ENCODE data around the gene CTTNBP2NL.
"Not testable (repeated sequence)": the region's sequence is repeated elsewhere in the genome, so short reads cannot be mapped to it uniquely, and the experiment has no call there.

Gene CTTNBP2NL

GRCh38 chr1:112466078-112466660 is 70.2 kb downstream of the CTTNBP2NL start:
- DNase-seq = peak; percentile 89

GRCh38 chr1:112470324-112470723 is 74.3 kb downstream of the CTTNBP2NL start:
- DNase-seq = not testable (repeated sequence)

DNA sequence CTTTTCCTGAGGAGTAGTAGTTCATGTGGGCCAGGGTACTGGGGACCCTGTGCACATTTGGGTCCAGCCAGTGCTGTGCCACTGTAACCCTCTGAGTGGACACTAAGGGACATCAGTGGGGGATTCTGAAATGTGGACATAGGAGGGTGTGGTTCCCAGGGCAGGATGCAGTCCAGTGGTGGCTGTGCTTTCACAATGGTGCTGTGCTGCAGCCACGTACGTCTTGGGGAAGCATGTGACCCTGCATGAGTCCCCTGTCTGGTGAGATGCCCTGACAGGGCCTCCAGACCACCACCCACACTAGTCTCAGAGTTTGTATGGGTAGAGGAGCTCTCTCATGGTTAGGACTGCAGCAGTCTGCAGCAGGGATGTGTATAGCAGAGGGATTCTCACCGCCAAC is 75.0 kb downstream of the CTTNBP2NL start:
- DNase-seq = no peak

GRCh38 chr1:112472142-112472541 is 76.1 kb downstream of the CTTNBP2NL start:
- DNase-seq = no peak

DNA sequence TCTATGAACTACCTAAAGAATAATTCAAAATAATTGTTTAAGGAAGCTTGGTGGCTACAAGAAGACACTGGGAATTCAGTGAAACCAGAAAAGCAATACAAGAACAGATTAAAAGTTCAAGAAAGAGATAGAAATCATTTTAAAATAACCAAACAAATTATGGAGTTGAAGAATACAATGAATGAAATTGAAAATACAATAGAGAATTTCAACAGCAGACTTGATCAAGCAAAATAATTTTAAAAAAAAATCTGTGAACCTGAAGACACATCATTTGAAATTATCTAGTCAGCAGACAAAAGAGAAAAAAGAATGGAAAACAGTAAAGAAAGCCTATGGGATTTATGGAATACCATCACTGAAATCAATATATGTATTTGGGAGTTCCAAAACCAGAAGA is 81.5 kb downstream of the CTTNBP2NL start:
- no peak for DNase-seq

GRCh38 chr1:112478314-112478713 is 82.3 kb downstream of the CTTNBP2NL start:
- DNase-seq = no peak

DNA sequence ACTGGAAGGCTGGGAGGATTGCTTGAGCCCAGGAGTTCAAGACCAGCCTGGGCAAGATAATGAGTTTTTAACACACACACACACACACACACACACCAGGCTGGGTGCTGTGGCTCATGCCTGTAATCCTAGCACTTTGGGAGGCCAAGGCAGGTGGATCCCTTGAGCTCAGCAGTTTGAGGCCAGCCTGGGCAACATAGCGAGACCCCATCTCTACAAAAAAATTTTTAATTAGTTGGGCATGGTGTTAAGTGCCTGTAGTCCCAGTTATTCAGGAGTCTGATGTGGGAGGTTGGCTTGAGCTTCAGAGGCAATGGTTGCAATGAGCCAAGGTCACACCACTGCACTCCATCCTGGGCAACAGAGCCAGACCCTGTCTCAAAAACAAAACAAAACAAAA is 90.0 kb downstream of the CTTNBP2NL start:
- DNase-seq = not testable (repeated sequence)

- DNase-seq = not testable (repeated sequence)
These were observed 91.7 kb downstream of the CTTNBP2NL start for GRCh38 chr1:112487686-112488085.

- no peak for DNase-seq
These were observed 92.1 kb downstream of the CTTNBP2NL start for GRCh38 chr1:112488141-112488540.

DNA sequence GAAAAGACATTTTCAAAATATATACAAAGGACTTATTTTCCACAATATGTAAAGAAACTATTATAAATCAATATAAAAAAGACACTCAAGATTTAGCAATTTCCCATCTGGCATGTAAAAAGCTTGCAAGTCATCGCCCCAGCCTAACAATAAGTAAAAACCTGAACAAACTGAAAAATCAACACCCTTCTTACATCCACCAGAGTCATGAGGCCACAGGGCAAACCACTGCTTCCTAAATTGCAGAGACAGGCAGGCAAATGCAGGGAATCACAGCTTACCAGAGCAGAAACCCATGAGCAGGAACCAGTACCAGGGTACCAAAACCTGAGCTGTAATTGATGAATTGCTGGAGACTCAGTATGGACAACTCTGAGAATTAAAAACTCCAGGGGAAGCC is 96.1 kb downstream of the CTTNBP2NL start:
- DNase-seq = no peak

DNA sequence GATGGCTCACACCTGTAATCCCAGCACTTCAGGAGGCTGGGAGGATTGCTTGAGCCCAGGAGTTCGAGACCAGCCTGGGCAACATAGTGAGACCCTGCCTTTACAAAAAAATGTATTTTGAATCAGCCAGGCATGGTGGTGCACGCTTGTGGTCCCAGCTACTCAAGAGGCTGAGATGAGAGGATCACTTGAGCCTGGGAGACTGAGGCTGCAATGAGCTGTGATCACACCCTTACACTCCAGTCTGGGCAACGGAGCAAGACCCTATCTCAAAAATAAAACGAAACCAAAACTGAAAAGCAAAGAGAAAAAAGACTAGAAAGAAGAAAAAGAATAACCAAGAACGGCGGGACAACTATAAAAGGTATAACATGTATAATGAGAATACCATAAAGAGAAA is 97.3 kb downstream of the CTTNBP2NL start:
- no peak for DNase-seq

GRCh38 chr1:112496290-112496689 is 100.3 kb downstream of the CTTNBP2NL start:
- DNase-seq = no peak

- DNase-seq = peak; percentile 36
These were observed 106.0 kb downstream of the CTTNBP2NL start for GRCh38 chr1:112501810-112502641.

- no peak for DNase-seq
These were observed 106.8 kb downstream of the CTTNBP2NL start for GRCh38 chr1:112502826-112503225.

GRCh38 chr1:112504001-112504660 is 108.1 kb downstream of the CTTNBP2NL start:
- DNase-seq = no peak

DNA sequence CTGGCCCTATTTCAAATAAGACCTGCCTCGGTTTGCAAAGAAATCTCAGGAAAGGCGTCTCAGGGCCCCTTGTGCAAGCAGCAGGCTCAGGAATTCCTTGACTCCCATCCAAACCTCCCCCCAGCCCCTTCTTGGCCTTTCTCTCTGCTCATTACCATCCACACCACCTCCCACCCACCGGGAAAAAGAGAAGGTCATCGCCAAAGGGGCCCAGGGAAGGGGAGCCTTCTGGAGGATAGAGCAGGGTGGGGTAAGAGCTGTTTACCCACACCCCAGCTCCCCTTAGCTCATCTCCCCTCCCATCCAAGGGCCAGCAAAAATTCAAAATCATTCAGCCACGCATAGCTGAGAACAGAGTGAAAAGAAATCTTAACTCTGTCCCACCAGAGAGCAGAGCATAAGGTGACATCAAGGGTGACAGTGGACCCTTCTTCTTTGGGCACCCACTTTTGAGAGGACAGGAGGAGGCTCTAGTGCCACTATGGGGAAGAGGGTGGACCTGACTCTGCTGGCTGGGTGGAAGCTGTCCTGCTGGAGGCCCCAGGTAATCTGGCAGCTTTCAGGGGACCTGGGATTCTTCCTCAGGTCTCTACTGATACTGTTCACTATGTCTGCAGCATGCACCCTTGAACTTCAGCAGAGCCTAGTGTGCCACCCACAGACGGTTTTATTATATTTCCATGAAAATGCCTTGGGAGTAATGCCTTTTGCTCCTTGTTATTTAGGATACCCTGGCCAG is 108.8 kb downstream of the CTTNBP2NL start:
- DNase-seq = no peak

DNA sequence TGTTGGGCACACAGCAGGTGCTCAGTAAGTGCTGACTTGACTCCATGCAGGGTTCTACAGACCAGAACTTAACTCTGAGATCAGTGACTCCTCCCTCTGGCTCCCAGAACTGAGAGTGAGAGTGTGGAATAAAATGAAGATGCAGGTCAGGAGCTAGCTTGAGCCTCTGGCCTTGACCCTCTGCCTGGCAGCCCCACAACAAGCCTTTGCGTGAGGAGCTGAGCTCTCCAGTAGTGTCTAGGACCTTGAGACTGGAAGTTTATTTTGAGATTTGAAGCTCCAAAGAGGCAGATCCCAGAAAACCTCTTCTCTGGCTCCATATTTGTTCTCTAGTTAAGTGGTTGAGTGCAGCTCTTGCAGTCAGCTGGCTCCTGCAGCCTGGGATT is 109.4 kb downstream of the CTTNBP2NL start:
- no peak for DNase-seq

DNA sequence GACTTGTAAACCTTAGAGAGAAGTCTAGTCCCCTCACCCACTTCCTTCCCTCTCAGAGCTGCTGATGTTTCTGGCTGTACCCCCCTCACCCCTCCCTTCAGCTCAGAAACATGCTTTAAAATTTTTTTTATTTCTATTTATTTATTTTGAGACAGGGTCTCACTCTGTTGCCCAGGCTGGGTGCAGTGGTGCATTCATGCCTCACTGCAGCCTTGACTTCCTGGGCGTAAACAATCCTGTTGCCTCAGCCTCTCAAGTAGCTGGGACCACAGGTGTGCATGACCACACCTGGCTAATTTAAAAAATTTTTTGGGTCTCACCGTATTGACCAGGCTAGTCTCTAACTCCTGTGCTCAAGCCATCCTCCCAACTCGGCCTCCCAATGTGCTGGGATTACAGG is 109.9 kb downstream of the CTTNBP2NL start:
- DNase-seq = no peak

DNA sequence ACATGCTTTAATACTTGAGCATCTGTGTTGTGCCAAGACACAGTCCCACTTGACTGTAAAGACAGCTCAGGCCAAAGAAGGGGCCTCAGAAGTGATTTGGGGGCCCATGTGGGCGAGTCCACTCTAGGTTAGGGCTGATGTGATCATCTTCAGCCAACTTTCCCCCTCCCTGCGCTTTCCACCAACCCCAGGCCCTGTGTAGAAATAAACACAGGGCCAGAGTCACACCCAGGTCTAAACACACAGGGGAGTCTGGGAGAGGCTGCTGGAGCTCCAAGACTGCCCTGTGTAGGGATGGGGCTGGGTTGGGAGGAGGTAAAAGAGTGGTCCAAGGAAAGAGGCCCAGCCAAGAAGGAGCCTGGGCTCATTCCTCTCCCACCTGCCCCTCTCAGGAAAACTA is 110.3 kb downstream of the CTTNBP2NL start:
- no peak for DNase-seq

GRCh38 chr1:112506731-112507130 is 110.7 kb downstream of the CTTNBP2NL start:
- DNase-seq = no peak

DNA sequence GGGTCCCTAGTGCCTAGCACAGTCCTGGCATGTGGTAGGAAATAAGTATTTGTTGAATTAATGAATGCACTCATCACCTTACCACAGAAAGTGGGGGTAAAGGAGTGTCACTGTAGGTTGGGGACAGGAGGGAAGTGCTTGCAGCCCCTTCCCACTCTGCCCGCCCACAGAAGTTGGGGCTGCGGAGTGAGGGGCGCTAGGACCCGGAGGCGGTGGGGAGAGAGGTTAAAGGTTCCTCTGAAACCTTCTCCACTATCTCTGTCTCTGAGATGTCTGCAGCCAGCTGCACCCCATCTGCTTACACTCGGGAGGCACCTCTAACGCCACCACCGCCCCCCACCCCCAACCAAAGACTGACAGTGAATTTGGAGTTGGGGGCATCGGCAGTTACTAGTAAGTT is 111.3 kb downstream of the CTTNBP2NL start:
- no peak for DNase-seq

DNA sequence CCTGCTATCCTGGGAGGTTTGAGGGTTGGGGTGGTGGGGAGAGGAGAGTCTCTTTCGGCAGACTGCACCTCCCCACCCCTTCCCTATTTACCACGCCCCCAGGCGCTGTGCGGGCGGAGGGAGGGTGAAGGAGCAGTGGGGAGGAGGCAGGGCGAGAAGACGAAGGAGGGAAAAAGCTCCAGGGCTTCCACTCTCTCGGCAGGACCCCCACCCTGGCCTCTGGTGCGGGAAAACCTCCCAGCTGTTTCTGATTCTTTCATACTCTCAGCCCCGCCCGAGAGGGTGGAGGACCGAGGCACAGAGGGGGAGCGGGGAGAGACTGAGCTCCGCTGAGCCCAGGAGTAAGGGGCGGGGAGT is 111.9 kb downstream of the CTTNBP2NL start:
- no peak for DNase-seq

- DNase-seq = no peak
These were observed 112.4 kb downstream of the CTTNBP2NL start, which contains the start of gene WNT2B for GRCh38 chr1:112508278-112509004. WNT2B (plus strand) TSS chr1:112508965; CDS start chr1:112509263, 298 bp downstream.

Data from NCI-H510A (cell line).